Adrenal gland (tissue), 5 donors: Measurements from ENCODE around the gene SLC2A6.

Experiments
- CTCF ChIP-seq, 6 experiments: fragments of 450-650 bp in 4 of 6; fragments of 200-600 bp in 2 of 6; sonication (generic) in 1 of 6; IDR thresholded peaks; 1 replicate in 5 of 6; 2 replicates in 1 of 6; pipeline versions ENCODE4 v1.5.1 to v1.8.0; 2016 to 2021; ENCODE audit warnings: antibody characterized with exemption in 6 of 6, mild to moderate bottlenecking in 2 of 6, moderate library complexity in 1 of 6
- POLR2A ChIP-seq, 2 donors: fragments of 450-650 bp; IDR thresholded peaks; one replicate each; pipeline ENCODE4 v1.6.1; 2017; ENCODE audit warnings: antibody characterized with exemption in 2 of 2, mild to moderate bottlenecking in 2 of 2, moderate library complexity in 1 of 2
- donor health status: DM: no; HTN: no; CAD: no.

- TF ChIP-seq POLR2A (IDR thresholded peaks at IDR 0.05) (no peak), CTCF (IDR thresholded peaks at IDR 0.05) (no peak)
These were observed 54.7 kb downstream of the SLC2A6 start for GRCh38 chr9:133424187-133424586.
